HepG2 (cell line): ENCODE results near the gene MYO10. TPM values are rescaled to one million over a fixed set of nuclear protein-coding genes. Genes with fewer than 3 reads are reported as not detected.

Experiments used
- AFF4 ChIP-seq: sonication (generic); formaldehyde crosslinking; IDR thresholded peaks from 2 replicates; pipeline ENCODE4 v1.4.0; 2020; ENCODE audit warnings: missing genetic modification reagents
- ASH2L ChIP-seq: fragments of 300-600, 200-600 bp; sonication (generic); IDR thresholded peaks from 2 replicates; pipeline ENCODE4 v1.7.0; 2017; ENCODE audit warnings: low read depth, mild to moderate bottlenecking, moderate library complexity, mixed read lengths, low read length; ENCODE audit not compliant: insufficient read length
- ATF5 ChIP-seq: sonication (generic); formaldehyde crosslinking; IDR thresholded peaks from 2 replicates; pipeline ENCODE4 v1.4.0; 2020; ENCODE audit warnings: mild to moderate bottlenecking, low read depth, missing genetic modification reagents
- ATRX ChIP-seq: sonication (generic); formaldehyde crosslinking; IDR thresholded peaks from 2 replicates; pipeline ENCODE4 v1.4.0; 2020; ENCODE audit warnings: missing genetic modification reagents, borderline replicate concordance
- CAMTA2 ChIP-seq: sonication (generic); formaldehyde crosslinking; IDR thresholded peaks from 2 replicates; pipeline ENCODE4 v1.4.0; 2020; ENCODE audit warnings: mild to moderate bottlenecking, missing genetic modification reagents, borderline replicate concordance
- CBX5 ChIP-seq: sonication (generic); formaldehyde crosslinking; IDR thresholded peaks from 2 replicates; pipeline ENCODE4 v1.4.0; 2020; ENCODE audit warnings: missing genetic modification reagents, borderline replicate concordance
- FOSL1 ChIP-seq: sonication (generic); formaldehyde crosslinking; IDR thresholded peaks from 2 replicates; pipeline ENCODE4 v1.9.0; 2021; ENCODE audit warnings: missing genetic modification reagents, borderline replicate concordance
- HOXA7 ChIP-seq: sonication (generic); formaldehyde crosslinking; IDR thresholded peaks from 2 replicates; pipeline ENCODE4 v1.8.1; 2022; ENCODE audit warnings: mild to moderate bottlenecking, missing genetic modification reagents, moderate library complexity
- KLF15 ChIP-seq: sonication (generic); formaldehyde crosslinking; IDR thresholded peaks from 2 replicates; pipeline ENCODE4 v1.8.1; 2023; ENCODE audit warnings: borderline replicate concordance, mild to moderate bottlenecking, inconsistent platforms, missing genetic modification reagents, mixed read lengths
- KLF6 ChIP-seq: IDR thresholded peaks from 2 replicates; pipeline ENCODE4 v1.8.0; 2016; ENCODE audit warnings: missing biosample characterization, missing genetic modification reagents
- MAFG ChIP-seq: sonication (generic); formaldehyde crosslinking; IDR thresholded peaks from 2 replicates; pipeline ENCODE4 v1.5.1; 2020; ENCODE audit warnings: mild to moderate bottlenecking, missing genetic modification reagents
- NAIF1 ChIP-seq: sonication (generic); formaldehyde crosslinking; IDR thresholded peaks from 2 replicates; pipeline ENCODE4 v1.5.0; 2020; ENCODE audit warnings: mild to moderate bottlenecking, missing genetic modification reagents, borderline replicate concordance
- REXO4 ChIP-seq: sonication (generic); formaldehyde crosslinking; IDR thresholded peaks from 2 replicates; pipeline ENCODE4 v1.8.0; 2022; ENCODE audit warnings: missing genetic modification reagents, mild to moderate bottlenecking, borderline replicate concordance
- RORA ChIP-seq: sonication (generic); formaldehyde crosslinking; IDR thresholded peaks from 2 replicates; pipeline ENCODE4 v1.5.0; 2020; ENCODE audit warnings: mild to moderate bottlenecking, missing genetic modification reagents, moderate library complexity
- SP140L ChIP-seq: sonication (generic); formaldehyde crosslinking; IDR thresholded peaks from 2 replicates; pipeline ENCODE4 v1.4.0; 2020; ENCODE audit warnings: missing genetic modification reagents, borderline replicate concordance
- TMF1 ChIP-seq: sonication (generic); formaldehyde crosslinking; IDR thresholded peaks from 2 replicates; pipeline ENCODE4 v1.8.1; 2022; ENCODE audit warnings: low read depth, missing genetic modification reagents
- WIZ ChIP-seq: sonication (generic); formaldehyde crosslinking; IDR thresholded peaks from 2 replicates; pipeline ENCODE4 v1.5.1; 2020; ENCODE audit warnings: mild to moderate bottlenecking, missing genetic modification reagents
- ZMAT3 ChIP-seq: sonication (generic); formaldehyde crosslinking; conservative IDR thresholded peaks from 2 replicates; pipeline ENCODE4 v1.7.0; 2021; ENCODE audit warnings: missing genetic modification reagents
- ZNF234 ChIP-seq: sonication (generic); formaldehyde crosslinking; conservative IDR thresholded peaks from 2 replicates; pipeline ENCODE4 v1.5.1; 2020; ENCODE audit warnings: mild to moderate bottlenecking, missing genetic modification reagents
- ZNF260 ChIP-seq: sonication (generic); formaldehyde crosslinking; IDR thresholded peaks from 2 replicates; pipeline ENCODE4 v1.4.0; 2020; ENCODE audit warnings: missing genetic modification reagents, low read depth, mild to moderate bottlenecking, borderline replicate concordance
- ZNF30 ChIP-seq: sonication (generic); formaldehyde crosslinking; IDR thresholded peaks from 2 replicates; pipeline ENCODE4 v1.5.0; 2020; ENCODE audit warnings: mild to moderate bottlenecking, missing genetic modification reagents
- ZNF34 ChIP-seq: sonication (generic); formaldehyde crosslinking; IDR thresholded peaks from 2 replicates; pipeline ENCODE4 v1.4.0; 2020; ENCODE audit warnings: mild to moderate bottlenecking, missing genetic modification reagents, borderline replicate concordance
- ZNF484 ChIP-seq: sonication (generic); formaldehyde crosslinking; IDR thresholded peaks from 2 replicates; pipeline ENCODE4 v1.5.1; 2020; ENCODE audit warnings: mild to moderate bottlenecking, low read depth, missing genetic modification reagents, borderline replicate concordance
- ZNF761 ChIP-seq: sonication (generic); formaldehyde crosslinking; conservative IDR thresholded peaks from 2 replicates; pipeline ENCODE4 v1.4.0; 2020; ENCODE audit warnings: mild to moderate bottlenecking, missing genetic modification reagents
- polyA plus RNA-seq, 8 experiments: library from polyadenylated mRNA; depleted of rRNA in 3 of 8; stranded (reverse) in 7 of 8; unstranded in 1 of 8; fragments of >200 nt; fragmentation: Illumina TruSeq in 4 of 8; extraction: Trizol in 4 of 8; gene quantifications; 2 replicates each; pipeline versions ENCODE4 v1.2.1 to v1.2.3, GENCODE V29; 2011 to 2016; ENCODE audit warnings: low read depth in 4 of 8, missing spikeins in 1 of 8, mixed read lengths in 1 of 8; ENCODE audit not compliant: insufficient read depth in 1 of 8
- total RNA-seq, 5 experiments: library from RNA; depleted of rRNA; stranded (reverse); fragments of >200 nt; fragmentation: Illumina TruSeq; extraction: Trizol; gene quantifications; 2 replicates each; pipeline ENCODE4 v1.2.3, GENCODE V29; 2016; ENCODE audit warnings: low read depth in 1 of 5
- TF ChIP-seq, protein P1 (sequence below): sonication (generic); formaldehyde crosslinking; IDR thresholded peaks from 2 replicates; pipeline ENCODE4 v1.5.1; 2020; ENCODE audit warnings: missing genetic modification reagents, mild to moderate bottlenecking, borderline replicate concordance

Gene MYO10
- total and polyA plus RNA-seq, 2 of the 13 experiments (the other 11 are each of a cell fraction or from before 2014, with no cell fraction given): 4.5 to 14.0 TPM

DNA sequence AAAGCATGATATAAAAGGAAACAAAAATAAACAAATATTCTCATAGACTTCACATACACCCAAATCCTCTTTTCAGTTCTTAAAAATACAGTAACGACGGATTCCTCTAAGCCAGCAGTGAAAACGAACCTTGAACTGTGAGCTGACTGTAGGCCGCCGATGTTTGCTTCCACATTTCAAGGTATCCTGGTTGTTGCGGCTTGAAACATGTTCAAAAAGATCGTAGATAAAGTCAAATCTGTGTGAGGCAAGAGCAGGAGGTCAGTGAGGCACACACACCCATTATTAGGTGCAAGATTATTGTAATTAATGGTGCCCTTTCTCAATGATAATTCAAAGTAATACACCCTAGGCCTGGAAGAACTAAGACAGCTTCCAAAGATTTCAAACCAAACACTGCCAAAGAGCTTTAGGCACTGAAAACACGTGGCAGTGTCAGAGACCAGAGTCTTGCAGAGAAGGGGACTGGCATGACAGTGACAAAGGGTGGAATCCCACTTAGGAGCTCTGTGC lies 178.0 kb downstream of the MYO10 start (continued):
- no peak for TF ChIP-seq CBX5
- TF ChIP-seq ZNF234: no peak
- TF ChIP-seq TMF1 (CRISPR knock-in tag): no peak
- TF ChIP-seq CAMTA2: no peak
- TF ChIP-seq FOSL1 (CRISPR knock-in tag): no peak
- TF ChIP-seq ZNF260 (CRISPR knock-in tag): no peak
- TF ChIP-seq ZNF34 (CRISPR knock-in tag): no peak
- TF ChIP-seq SP140L (CRISPR knock-in tag): no peak
- TF ChIP-seq REXO4 (CRISPR knock-in tag): no peak
- no peak for TF ChIP-seq RORA (CRISPR knock-in tag)
- peak; percentile 75 for TF ChIP-seq ASH2L
- no peak for TF ChIP-seq ZMAT3
- TF ChIP-seq, protein P1, sequence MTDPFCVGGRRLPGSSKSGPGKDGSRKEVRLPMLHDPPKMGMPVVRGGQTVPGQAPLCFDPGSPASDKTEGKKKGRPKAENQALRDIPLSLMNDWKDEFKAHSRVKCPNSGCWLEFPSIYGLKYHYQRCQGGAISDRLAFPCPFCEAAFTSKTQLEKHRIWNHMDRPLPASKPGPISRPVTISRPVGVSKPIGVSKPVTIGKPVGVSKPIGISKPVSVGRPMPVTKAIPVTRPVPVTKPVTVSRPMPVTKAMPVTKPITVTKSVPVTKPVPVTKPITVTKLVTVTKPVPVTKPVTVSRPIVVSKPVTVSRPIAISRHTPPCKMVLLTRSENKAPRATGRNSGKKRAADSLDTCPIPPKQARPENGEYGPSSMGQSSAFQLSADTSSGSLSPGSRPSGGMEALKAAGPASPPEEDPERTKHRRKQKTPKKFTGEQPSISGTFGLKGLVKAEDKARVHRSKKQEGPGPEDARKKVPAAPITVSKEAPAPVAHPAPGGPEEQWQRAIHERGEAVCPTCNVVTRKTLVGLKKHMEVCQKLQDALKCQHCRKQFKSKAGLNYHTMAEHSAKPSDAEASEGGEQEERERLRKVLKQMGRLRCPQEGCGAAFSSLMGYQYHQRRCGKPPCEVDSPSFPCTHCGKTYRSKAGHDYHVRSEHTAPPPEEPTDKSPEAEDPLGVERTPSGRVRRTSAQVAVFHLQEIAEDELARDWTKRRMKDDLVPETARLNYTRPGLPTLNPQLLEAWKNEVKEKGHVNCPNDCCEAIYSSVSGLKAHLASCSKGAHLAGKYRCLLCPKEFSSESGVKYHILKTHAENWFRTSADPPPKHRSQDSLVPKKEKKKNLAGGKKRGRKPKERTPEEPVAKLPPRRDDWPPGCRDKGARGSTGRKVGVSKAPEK (CRISPR knock-in tag): peak; percentile 53; the same call in 1 of the 2 replicates
- no peak for TF ChIP-seq KLF6 (CRISPR knock-in tag)
- no peak for TF ChIP-seq HOXA7 (CRISPR knock-in tag)
- no peak for TF ChIP-seq ATRX
- TF ChIP-seq ZNF484 (CRISPR knock-in tag): no peak
- TF ChIP-seq KLF15 (CRISPR knock-in tag): no peak
- no peak for TF ChIP-seq NAIF1 (CRISPR knock-in tag)
- TF ChIP-seq MAFG: no peak
- no peak for TF ChIP-seq ZNF30
- no peak for TF ChIP-seq AFF4 (CRISPR knock-in tag)
- no peak for TF ChIP-seq ZNF761
- TF ChIP-seq WIZ: no peak
- no peak for TF ChIP-seq ATF5 (CRISPR knock-in tag)
